Loucy (cell line): ENCODE measurements around the gene PSMG1.

Experiments
- H2AFZ ChIP-seq: fragments of 200-600 bp; sonication (generic); 2 replicates; pipeline ENCODE4 v1.6.0; 2016; ENCODE audit warnings: antibody characterized with exemption, mild to moderate bottlenecking, low read length, moderate library complexity
- H3F3A ChIP-seq: fragments of 200-600 bp; 2 replicates; pipeline ENCODE4 v1.6.0; 2016; ENCODE audit warnings: antibody characterized with exemption, low read depth, mild to moderate bottlenecking
- H3K27me3 ChIP-seq: fragments of 200-600 bp; sonication (generic); 2 replicates; pipeline ENCODE4 v1.6.1; 2014; ENCODE audit warnings: low read length, mild to moderate bottlenecking; ENCODE audit not compliant: insufficient read depth, poor library complexity, severe bottlenecking
- H3K36me3 ChIP-seq: fragments of 200-600 bp; sonication (generic); 2 replicates; pipeline ENCODE4 v1.6.1; 2016; ENCODE audit warnings: low read length; ENCODE audit not compliant: insufficient read depth
- H3K4me1 ChIP-seq: fragments of 200-600 bp; sonication (generic); 2 replicates; pipeline ENCODE4 v1.5.1; 2014; ENCODE audit warnings: low read length, mild to moderate bottlenecking; ENCODE audit not compliant: insufficient read depth, poor library complexity, severe bottlenecking
- H3K4me2 ChIP-seq: fragments of 200-600 bp; sonication (generic); 2 replicates; pipeline ENCODE4 v1.6.0; 2014; ENCODE audit warnings: antibody characterized with exemption, low read length, low read depth, mild to moderate bottlenecking; ENCODE audit not compliant: poor library complexity, severe bottlenecking
- H3K4me3 ChIP-seq: fragments of 200-600 bp; sonication (generic); 2 replicates; pipeline ENCODE4 v1.5.1; 2014; ENCODE audit warnings: low read length, mild to moderate bottlenecking, mixed read lengths; ENCODE audit not compliant: poor library complexity, severe bottlenecking
- H3K79me2 ChIP-seq: fragments of 200-600 bp; sonication (generic); 2 replicates; pipeline ENCODE4 v1.6.1; 2014; ENCODE audit warnings: low read length; ENCODE audit not compliant: insufficient read depth
- H3K9ac ChIP-seq: fragments of 200-600 bp; sonication (generic); 2 replicates; pipeline ENCODE4 v1.6.0; 2014; ENCODE audit warnings: mild to moderate bottlenecking, low read depth, low read length, moderate library complexity; ENCODE audit not compliant: poor library complexity, severe bottlenecking
- H3K9me2 ChIP-seq: fragments of 200-600 bp; sonication (generic); replicated peaks from 2 replicates; pipeline ENCODE4 v1.6.1; 2016; ENCODE audit warnings: low read depth, low read length, mixed read lengths
- H3K9me3 ChIP-seq: fragments of 200-600 bp; sonication (generic); 2 replicates; pipeline ENCODE4 v1.6.1; 2014; ENCODE audit warnings: mild to moderate bottlenecking, antibody characterized with exemption, low read length, low read depth; ENCODE audit not compliant: insufficient read depth
- H4K20me1 ChIP-seq: fragments of 200-600 bp; sonication (generic); 2 replicates; pipeline ENCODE4 v1.6.0; 2014; ENCODE audit warnings: antibody characterized with exemption, low read length, mild to moderate bottlenecking; ENCODE audit not compliant: insufficient read depth, poor library complexity, severe bottlenecking
- CTCF ChIP-seq: fragments of 200-600 bp; sonication (generic); conservative IDR thresholded peaks from 2 replicates; pipeline ENCODE4 v1.5.1; 2014; ENCODE audit warnings: mild to moderate bottlenecking, antibody characterized with exemption, low read length
- EZH2phosphoT487 ChIP-seq: fragments of 200-600 bp; IDR thresholded peaks from 2 replicates; pipeline ENCODE4 v1.6.1; 2018; ENCODE audit warnings: antibody characterized with exemption, mild to moderate bottlenecking, moderate library complexity, borderline replicate concordance

The PSMG1 gene

DNA sequence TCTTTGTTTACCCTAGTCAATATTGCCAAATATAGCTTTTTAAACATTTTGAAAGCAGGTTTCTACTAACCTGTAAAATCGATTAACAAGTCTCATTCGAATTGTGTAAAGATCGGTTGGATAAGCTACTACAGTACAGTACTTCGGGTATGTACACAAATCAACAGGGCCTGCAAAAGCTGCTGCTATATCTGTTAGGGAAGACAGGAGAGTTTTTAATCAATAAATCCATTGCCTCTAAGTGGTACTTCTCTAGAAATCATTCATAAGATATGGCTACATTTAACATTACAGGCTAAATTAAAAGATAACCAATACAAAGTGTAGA is 34.8 kb upstream of the PSMG1 start:
- Histone ChIP-seq H4K20me1 (no peaks in the 10 kb centered on the region), H3K4me1 (no peaks in the 10 kb centered on the region), H3K79me2 (no peaks in the 10 kb centered on the region), H3F3A (no peaks in the 10 kb centered on the region), H3K9ac (no peak overlapping the region), H3K9me2 (no peaks in the 10 kb centered on the region), H3K4me2 (no peak overlapping the region), H3K36me3 (peaks cover 55% of the 10 kb centered on the region), H3K9me3 (no peaks in the 10 kb centered on the region), H2AFZ (no peak overlapping the region), H3K4me3 (no peak overlapping the region), H3K27me3 (no peaks in the 10 kb centered on the region)
- TF ChIP-seq CTCF (no peak), EZH2phosphoT487 (no peak)

- Histone ChIP-seq H3K9ac (no peak overlapping the region), H3F3A (no peaks in the 10 kb centered on the region), H4K20me1 (no peaks in the 10 kb centered on the region), H3K36me3 (peaks cover 57% of the 10 kb centered on the region), H3K79me2 (no peaks in the 10 kb centered on the region), H3K4me3 (no peak overlapping the region), H2AFZ (no peak overlapping the region), H3K4me1 (no peaks in the 10 kb centered on the region), H3K4me2 (no peak overlapping the region), H3K9me3 (no peaks in the 10 kb centered on the region), H3K27me3 (no peaks in the 10 kb centered on the region), H3K9me2 (no peaks in the 10 kb centered on the region)
- TF ChIP-seq EZH2phosphoT487: no peak
- no peak for TF ChIP-seq CTCF
Observed at GRCh38 chr21:39217356-39218081, 34.3 kb upstream of the PSMG1 start.

DNA sequence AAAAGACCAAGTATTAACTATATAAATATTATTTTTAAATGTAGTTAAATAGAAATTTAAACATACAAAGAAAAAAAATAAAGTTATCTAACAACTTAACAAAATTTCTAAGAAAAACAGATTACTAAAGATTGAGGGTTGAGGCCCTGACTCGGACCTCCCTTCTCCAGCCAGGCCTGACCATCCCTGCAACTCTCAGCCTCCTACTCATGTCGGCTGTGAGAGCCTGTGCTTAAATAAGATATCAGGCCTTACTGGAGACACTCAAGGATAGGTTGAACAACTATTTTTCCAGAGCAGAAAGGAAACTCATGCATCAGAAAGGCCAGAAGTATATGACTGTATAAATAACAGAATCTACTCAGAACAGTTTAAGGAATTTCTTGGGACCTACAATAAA is 33.0 kb upstream of the PSMG1 start:
- H2AFZ ChIP-seq: no peak overlapping the region
- no peaks in the 10 kb centered on the region for H3K27me3 ChIP-seq
- H3K36me3 ChIP-seq: peaks cover 57% of the 10 kb centered on the region

More for the DNA sequence above, 33.0 kb upstream of the PSMG1 start:
- no peaks in the 10 kb centered on the region for H3K4me1 ChIP-seq
- H4K20me1 ChIP-seq: no peaks in the 10 kb centered on the region
- TF ChIP-seq CTCF (no peak), EZH2phosphoT487 (no peak)
- H3K4me2 ChIP-seq: no peak overlapping the region
- no peaks in the 10 kb centered on the region for H3K79me2 ChIP-seq
- H3K9ac ChIP-seq: no peak overlapping the region
- no peaks in the 10 kb centered on the region for H3F3A ChIP-seq
- no peak overlapping the region for H3K4me3 ChIP-seq
- H3K9me2 ChIP-seq: no peaks in the 10 kb centered on the region
- no peaks in the 10 kb centered on the region for H3K9me3 ChIP-seq
